Activated CD8-positive, alpha-beta memory T cell treated with anti-CD3 and anti-CD28 coated beads for 1 hour (primary cell): ENCODE results near the gene E2F8.
A peak's percentile ranks its signal among the peaks of the same experiment; 100 is the strongest.
"Not testable (repeated sequence)": the region's sequence is repeated elsewhere in the genome, so short reads cannot be mapped to it uniquely, and the experiment has no call there.

Experiments
- DNase-seq, 2 donors: peaks; one replicate each; pipeline ENCODE4 v3.0.0-alpha.2; 2020; ENCODE audit warnings: low read depth in 1 of 2; ENCODE audit errors: extremely low read depth in 1 of 2

Gene E2F8, protein sequence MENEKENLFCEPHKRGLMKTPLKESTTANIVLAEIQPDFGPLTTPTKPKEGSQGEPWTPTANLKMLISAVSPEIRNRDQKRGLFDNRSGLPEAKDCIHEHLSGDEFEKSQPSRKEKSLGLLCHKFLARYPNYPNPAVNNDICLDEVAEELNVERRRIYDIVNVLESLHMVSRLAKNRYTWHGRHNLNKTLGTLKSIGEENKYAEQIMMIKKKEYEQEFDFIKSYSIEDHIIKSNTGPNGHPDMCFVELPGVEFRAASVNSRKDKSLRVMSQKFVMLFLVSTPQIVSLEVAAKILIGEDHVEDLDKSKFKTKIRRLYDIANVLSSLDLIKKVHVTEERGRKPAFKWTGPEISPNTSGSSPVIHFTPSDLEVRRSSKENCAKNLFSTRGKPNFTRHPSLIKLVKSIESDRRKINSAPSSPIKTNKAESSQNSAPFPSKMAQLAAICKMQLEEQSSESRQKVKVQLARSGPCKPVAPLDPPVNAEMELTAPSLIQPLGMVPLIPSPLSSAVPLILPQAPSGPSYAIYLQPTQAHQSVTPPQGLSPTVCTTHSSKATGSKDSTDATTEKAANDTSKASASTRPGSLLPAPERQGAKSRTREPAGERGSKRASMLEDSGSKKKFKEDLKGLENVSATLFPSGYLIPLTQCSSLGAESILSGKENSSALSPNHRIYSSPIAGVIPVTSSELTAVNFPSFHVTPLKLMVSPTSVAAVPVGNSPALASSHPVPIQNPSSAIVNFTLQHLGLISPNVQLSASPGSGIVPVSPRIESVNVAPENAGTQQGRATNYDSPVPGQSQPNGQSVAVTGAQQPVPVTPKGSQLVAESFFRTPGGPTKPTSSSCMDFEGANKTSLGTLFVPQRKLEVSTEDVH

GRCh38 chr11:19240420-19241259, at the start of gene E2F8:
TSS of gene E2F8 (minus strand) at chr11:19240945. CDS start at chr11:19240121, 824 bp downstream.
- DNase-seq: peak; percentile 46 to 64

- no peak for DNase-seq
Measured at GRCh38 chr11:19290356-19290755, 49.6 kb upstream of the E2F8 start.

DNA sequence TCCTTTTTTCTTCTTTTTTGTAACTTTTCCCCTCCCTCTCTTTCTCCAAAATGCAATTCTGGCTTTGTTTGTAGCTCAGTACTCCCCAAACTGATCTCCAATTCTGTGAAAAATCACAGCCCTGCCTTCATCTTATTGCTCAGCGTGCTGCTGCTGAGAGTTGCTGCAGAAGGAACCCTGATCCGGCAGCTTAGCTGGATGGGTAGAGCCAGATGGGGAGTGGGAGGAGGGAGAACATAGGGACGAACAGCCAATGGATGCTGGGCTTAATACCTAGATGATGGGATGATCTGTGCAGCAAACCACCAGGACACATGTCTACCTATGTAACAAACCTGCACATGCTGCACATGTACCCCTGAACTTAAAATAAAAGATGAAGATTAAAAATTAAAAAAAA, 47.5 kb upstream of the E2F8 start:
- DNase-seq: no peak

- no peak for DNase-seq
Measured at GRCh38 chr11:19286411-19286810, 45.7 kb upstream of the E2F8 start.

DNA sequence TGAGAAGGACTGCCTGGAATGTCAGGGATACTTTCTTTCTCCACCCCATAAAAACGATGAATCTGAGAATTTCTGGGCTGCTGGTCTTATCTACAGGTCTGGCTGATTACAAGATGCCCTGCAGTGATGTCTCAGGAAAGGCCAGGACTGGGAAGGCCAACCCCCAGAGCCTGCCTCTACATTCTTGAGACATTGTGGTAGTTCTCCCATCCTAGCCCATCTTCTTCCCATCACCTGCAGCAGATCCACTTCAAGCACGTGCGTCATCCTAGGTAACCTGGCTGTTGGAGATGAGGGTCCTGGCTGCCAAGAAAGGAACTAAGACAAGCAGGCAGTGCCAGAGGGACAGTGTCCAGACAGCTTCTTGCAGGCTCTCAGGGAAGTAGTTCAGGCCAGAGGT, 44.1 kb upstream of the E2F8 start:
- no peak for DNase-seq

- no peak for DNase-seq
Measured at GRCh38 chr11:19283991-19284390, 43.2 kb upstream of the E2F8 start.

GRCh38 chr11:19281555-19281954, 40.8 kb upstream of the E2F8 start:
- no peak for DNase-seq

DNA sequence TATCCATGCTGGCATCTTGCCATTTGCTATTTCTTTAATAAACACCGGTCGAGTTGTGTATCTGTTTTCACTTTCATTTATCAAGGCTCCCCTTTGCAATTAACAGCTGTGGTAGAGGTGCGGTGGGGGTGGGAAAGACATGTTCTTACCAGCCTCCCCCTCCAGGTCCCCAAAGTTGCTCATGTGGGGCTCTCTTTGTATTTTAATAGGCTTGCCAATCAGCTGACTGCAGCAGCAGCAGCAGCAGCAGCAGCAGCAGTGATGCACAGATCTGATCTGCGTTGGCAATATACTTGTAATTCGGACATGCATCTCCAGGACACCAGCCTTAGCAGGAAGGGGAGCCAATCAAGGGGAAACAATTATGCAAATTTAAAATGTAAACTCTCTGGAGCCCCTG, 40.3 kb upstream of the E2F8 start:
- DNase-seq: no peak

DNA sequence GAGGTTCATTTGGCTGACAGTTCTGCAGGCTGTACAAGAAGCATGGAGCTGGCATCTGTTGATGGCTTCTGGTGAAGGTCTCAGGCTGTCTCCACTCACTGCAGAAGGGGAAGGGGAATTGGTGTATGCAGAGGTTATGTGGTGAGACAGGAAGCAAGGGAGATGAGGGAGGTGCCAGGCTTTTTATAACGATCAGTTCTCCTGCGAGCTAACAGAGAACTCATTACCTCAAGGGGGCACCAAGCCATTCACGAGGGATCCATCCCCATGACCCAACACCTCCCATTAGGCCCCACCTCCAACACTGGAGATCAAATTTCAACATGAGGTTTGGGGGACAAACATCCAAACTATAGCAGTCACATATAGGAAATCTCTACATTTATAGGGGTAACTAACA, 38.7 kb upstream of the E2F8 start:
- no peak for DNase-seq

- DNase-seq: no peak
Measured at GRCh38 chr11:19276859-19277808, 36.4 kb upstream of the E2F8 start.

DNA sequence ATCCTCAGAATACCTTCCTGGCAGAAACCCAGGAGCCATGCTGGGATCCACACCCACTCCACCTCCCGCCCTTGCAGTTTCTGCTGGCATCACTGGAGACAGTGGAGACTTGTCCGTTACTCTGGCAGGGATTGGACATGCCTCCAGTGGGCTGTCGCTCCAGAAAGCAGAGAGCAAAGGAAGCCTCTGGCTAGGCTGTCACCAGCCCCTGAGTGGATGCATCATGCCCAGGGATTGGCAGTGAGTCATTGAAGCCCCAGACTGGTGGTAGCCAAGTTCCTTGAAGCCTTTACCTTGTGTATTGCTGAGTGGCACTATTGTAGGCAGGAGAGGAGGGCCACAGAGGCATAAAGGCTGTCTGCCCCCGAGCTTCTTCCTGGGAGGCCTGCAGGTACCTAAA, 34.8 kb upstream of the E2F8 start:
- DNase-seq: no peak

DNA sequence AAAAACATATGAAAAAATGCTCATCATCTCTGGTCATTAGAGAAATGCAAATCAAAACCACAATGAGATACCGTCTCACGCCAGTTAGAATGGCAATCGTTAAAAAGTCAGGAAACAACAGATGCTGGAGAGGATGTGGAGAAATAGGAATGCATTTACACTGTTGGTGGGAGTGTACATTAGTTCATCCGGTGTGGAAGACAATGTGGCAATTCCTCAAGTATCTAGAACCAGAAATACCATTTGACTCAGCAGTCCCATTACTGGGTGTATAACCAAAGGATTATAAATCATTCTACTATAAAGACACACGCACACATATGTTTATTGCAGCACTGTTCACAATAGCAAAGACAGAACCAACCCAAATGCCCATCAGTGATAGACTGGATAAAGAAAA, 32.5 kb upstream of the E2F8 start:
- not testable (repeated sequence) for DNase-seq

GRCh38 chr11:19268909-19269308, 28.2 kb upstream of the E2F8 start:
- DNase-seq: no peak

GRCh38 chr11:19267567-19267966, 26.8 kb upstream of the E2F8 start:
- DNase-seq: no peak

- DNase-seq: no peak
Measured at GRCh38 chr11:19263333-19263732, 22.6 kb upstream of the E2F8 start.

- DNase-seq: peak in 1 of 2 donors; percentile 37
Measured at GRCh38 chr11:19259487-19260345, 19.0 kb upstream of the E2F8 start.

- no peak for DNase-seq
Measured at GRCh38 chr11:19258641-19259230, 18.0 kb upstream of the E2F8 start.

GRCh38 chr11:19254441-19254840, 13.7 kb upstream of the E2F8 start:
- DNase-seq: not testable (repeated sequence)

DNA sequence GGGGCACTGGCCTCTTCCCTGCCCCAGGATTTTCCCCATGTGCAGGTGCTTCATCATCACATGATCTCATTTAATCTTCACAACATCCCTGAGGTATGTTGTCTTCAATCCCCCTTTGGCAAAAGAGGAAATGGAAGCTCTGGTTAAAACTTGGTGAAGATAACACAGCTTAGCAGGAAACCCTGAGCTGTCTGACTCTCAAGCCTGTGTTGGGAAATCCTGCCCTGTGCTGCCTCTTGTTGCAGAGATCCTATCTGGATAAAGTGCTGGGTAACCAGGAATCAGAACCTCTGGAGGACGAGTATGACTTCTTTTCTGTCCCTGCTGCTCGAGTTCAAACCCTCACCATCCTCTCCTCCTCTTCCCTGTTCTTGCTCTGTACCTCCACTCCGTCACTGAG, 13.1 kb upstream of the E2F8 start:
- DNase-seq: no peak
